Pancreas (tissue), 10 donors: Measurements from ENCODE around the gene ERICH6. TPM values are rescaled to one million over a fixed set of nuclear protein-coding genes. Genes with fewer than 3 reads are reported as not detected.

Source experiments
- ATAC-seq, 4 donors: fragments of 200-7000 bp; cut with Tn5 transposase; one replicate each; pipeline versions ENCODE4 v1.8.0 to v1.9.1; 2020; ENCODE audit warnings: mild to moderate bottlenecking in 4 of 4, moderate library complexity in 4 of 4
- DNase-seq, 6 donors: peaks; one replicate each; pipeline ENCODE4 v3.0.0-alpha.2; 2020
- FAIRE-seq: peaks from 2 replicates; lab custom pipeline; 2012; peaks lifted over from hg19 to GRCh38; lab: Jason Lieb, UNC
- H3K27ac ChIP-seq, 4 donors: fragments of 200-600 bp; sonication (generic); 1 replicate in 3 of 4; 2 replicates in 1 of 4; pipeline versions ENCODE4 v1.5.0 to v1.8.0; 2020
- H3K27me3 ChIP-seq, 4 donors: fragments of 200-600 bp; one replicate each; pipeline ENCODE4 v1.8.0; 2021
- H3K36me3 ChIP-seq, 3 donors: fragments of 200-600 bp; sonication (generic) in 1 of 3; one replicate each; pipeline versions ENCODE4 v1.5.0 to v1.8.0; 2020 to 2021
- H3K4me1 ChIP-seq, 3 donors: fragments of 200-600 bp; one replicate each; pipeline ENCODE4 v1.8.0; 2021
- H3K4me3 ChIP-seq, 4 donors: fragments of 200-600 bp; sonication (generic) in 2 of 4; one replicate each; pipeline versions ENCODE4 v1.5.0 to v1.8.0; 2020 to 2021
- H3K9me3 ChIP-seq, 4 donors: fragments of 200-600 bp; one replicate each; pipeline ENCODE4 v1.8.0; 2021
- WGBS, 2 donors: extraction: QIAGEN DNeasy Blood & Tissue Kit; methylation state at CpG; one replicate each; pipeline ENCODE4 v1.1.7; 2013; 5-methylcytosine and 5-hydroxymethylcytosine counted together
- intact Hi-C, 3 donors: fragments of 100-400 bp; cut with DNase I; formaldehyde crosslinking; loops; one replicate each; pipeline versions ENCODE4 v1.11.1 to v1.14.2; 2022
- polyA plus RNA-seq, 2 donors: library from polyadenylated mRNA; stranded (reverse); fragments of 200-250 nt; gene quantifications; one replicate each; pipeline ENCODE4 v1.2.3, GENCODE V29; 2013
- total RNA-seq, 6 donors: library from RNA; stranded (reverse); fragmentation: NEBNext Ultra II Directional in 4 of 6; extraction: Animal tissue kit (Norgen Biotek cat#: 25700) in 4 of 6; gene quantifications; one replicate each; pipeline versions ENCODE4 v1.2.1 to v1.2.4, GENCODE V29; 2021 to 2023
- TF ChIP-seq, protein P1 (sequence below), 4 donors: fragments of 200-600 bp; sonication (generic) in 3 of 4; IDR thresholded peaks; one replicate each; pipeline versions ENCODE4 v1.5.0 to v1.8.0; 2021; ENCODE audit warnings: antibody characterized with exemption in 4 of 4
- donor health status: healthy with polysubstance abuse.
- donor health status: DM: no; HTN: no; CAD: no; lungs with moderate emphysema.
- donor health status: DM: no; HTN: no; CAD: no.
- donor health status: control.
- donor health status: control.
- donor health status: Bipolar disorder and iron deficiency.
- donor health status: DM: yes; HTN: yes; CAD: no.
- donor health status: DM: no; HTN: no; CAD: no.
- donor health status: DM: no; HTN: no; CAD: no.
- donor health status: DM: yes; HTN: yes; CAD: no.

Gene ERICH6
- total and polyA plus RNA-seq, 8 donors = 0.09 TPM; not detected in 7

- DNase-seq (no peak), FAIRE-seq (no peak), ATAC-seq (no peak)
- Histone ChIP-seq H3K36me3 (no peaks in the 10 kb centered on the region), H3K27me3 (no peaks in the 10 kb centered on the region), H3K4me1 (peaks cover 10 to 34% (median 18%) of the 10 kb centered on the region in 3 donors), H3K27ac (peak overlapping the region in 2 of 4 donors; percentile 52 to 61), H3K9me3 (no peaks in the 10 kb centered on the region), H3K4me3 (no peak overlapping the region)
- WGBS, 2 donors = 39 to 42% methylated on average over 4 of the region's 4 CpGs
- TF ChIP-seq, protein P1, sequence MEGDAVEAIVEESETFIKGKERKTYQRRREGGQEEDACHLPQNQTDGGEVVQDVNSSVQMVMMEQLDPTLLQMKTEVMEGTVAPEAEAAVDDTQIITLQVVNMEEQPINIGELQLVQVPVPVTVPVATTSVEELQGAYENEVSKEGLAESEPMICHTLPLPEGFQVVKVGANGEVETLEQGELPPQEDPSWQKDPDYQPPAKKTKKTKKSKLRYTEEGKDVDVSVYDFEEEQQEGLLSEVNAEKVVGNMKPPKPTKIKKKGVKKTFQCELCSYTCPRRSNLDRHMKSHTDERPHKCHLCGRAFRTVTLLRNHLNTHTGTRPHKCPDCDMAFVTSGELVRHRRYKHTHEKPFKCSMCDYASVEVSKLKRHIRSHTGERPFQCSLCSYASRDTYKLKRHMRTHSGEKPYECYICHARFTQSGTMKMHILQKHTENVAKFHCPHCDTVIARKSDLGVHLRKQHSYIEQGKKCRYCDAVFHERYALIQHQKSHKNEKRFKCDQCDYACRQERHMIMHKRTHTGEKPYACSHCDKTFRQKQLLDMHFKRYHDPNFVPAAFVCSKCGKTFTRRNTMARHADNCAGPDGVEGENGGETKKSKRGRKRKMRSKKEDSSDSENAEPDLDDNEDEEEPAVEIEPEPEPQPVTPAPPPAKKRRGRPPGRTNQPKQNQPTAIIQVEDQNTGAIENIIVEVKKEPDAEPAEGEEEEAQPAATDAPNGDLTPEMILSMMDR (IDR thresholded peaks at IDR 0.05) = no peak
- intact Hi-C loops = no loop called here
Observed at GRCh38 chr3:150738688-150739087, 35.0 kb upstream of the ERICH6 start.

DNA sequence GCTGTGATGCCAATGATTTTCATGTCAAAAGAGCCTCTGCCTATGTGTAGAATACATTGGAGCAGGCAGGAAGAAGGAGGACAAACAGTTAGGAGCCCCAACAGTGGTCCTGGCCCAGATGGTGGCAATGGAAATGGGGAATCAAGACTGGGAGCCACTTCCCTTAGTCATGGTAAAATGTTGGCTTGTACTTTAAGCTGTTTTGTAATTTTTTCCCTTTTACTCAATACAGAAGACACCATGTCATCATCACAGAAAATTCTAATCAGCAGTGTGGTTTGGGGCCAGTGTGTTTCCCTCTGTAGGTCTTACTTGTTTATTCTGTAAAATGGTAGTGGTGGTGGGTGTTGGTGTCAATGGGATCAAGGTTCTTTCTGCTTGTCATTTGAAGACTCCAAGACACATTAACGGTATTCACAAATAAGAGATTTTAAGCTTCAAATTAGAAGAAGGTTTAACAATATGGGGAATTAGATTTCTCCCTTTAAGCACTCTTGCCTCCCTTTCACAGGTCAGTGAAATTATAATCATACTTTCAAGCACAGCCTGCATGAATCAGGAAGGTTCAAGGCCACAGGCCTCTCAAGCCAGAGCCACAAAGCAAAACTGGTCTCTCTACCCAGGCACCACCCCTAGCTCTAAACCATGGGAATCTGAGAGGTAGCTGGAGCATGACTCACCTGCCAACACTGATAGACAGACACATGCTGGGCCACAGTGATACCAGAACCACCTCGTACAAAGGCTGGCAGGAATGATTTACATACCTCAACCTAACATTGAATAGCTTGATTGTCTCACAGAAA is 34.4 kb upstream of the ERICH6 start:
- Histone ChIP-seq H3K27me3 (no peaks in the 10 kb centered on the region), H3K4me3 (no peak overlapping the region), H3K36me3 (no peaks in the 10 kb centered on the region), H3K9me3 (no peaks in the 10 kb centered on the region), H3K4me1 (peaks cover 10 to 33% (median 18%) of the 10 kb centered on the region in 3 donors), H3K27ac (peak overlapping the region in 3 of 4 donors; percentile 12 to 61 (median 52))
- intact Hi-C loops = no loop called here
- TF ChIP-seq, protein P1 (IDR thresholded peaks at IDR 0.05) = no peak
- ATAC-seq = peak; percentile 88 to 92 (median 92)
- DNase-seq = peak in 4 of 6 donors; percentile 62 to 82 (median 72)
- WGBS, 2 donors = 31 to 33% methylated on average over 2 of the region's 2 CpGs
- no peak for FAIRE-seq

GRCh38 chr3:150736903-150737832 is 33.4 kb upstream of the ERICH6 start:
- DNase-seq (peak in 3 of 6 donors; percentile 36 to 46 (median 37)), FAIRE-seq (no peak), ATAC-seq (peak; percentile 67 to 82 (median 68))

GRCh38 chr3:150736316-150736719 is 32.6 kb upstream of the ERICH6 start:
- Histone ChIP-seq H3K4me3 (no peak overlapping the region), H3K27ac (no peak overlapping the region), H3K4me1 (peaks cover 10 to 33% (median 18%) of the 10 kb centered on the region in 3 donors), H3K9me3 (no peaks in the 10 kb centered on the region), H3K36me3 (no peaks in the 10 kb centered on the region), H3K27me3 (no peaks in the 10 kb centered on the region)
- DNase-seq (no peak), ATAC-seq (no peak), FAIRE-seq (no peak)
- intact Hi-C loops = no loop called here
- 19 to 28% methylated on average over 2 of the region's 2 CpGs for WGBS, 2 donors
- TF ChIP-seq, protein P1 (IDR thresholded peaks at IDR 0.05) = no peak

More at GRCh38 chr3:150736903-150737832, 33.4 kb upstream of the ERICH6 start:
- no peak overlapping the region for H3K4me3 ChIP-seq
- H3K36me3 ChIP-seq = no peaks in the 10 kb centered on the region
- peak overlapping the region in 2 of 4 donors; percentile 52 to 61 for H3K27ac ChIP-seq
- TF ChIP-seq, protein P1 (IDR thresholded peaks at IDR 0.05) = no peak
- no peaks in the 10 kb centered on the region for H3K27me3 ChIP-seq
- no peaks in the 10 kb centered on the region for H3K9me3 ChIP-seq
- WGBS, 2 donors = 35 to 38% methylated on average over 8 of the region's 8 CpGs
- intact Hi-C loops = no loop called here
- peaks cover 10 to 33% (median 18%) of the 10 kb centered on the region in 3 donors for H3K4me1 ChIP-seq
